NOMO-1 (cell line): ENCODE results near the gene CALD1.

Source experiments
- DNase-seq, 2 experiments: peaks; one replicate each; lab custom pipeline; 2025; ENCODE audit not compliant: unreplicated experiment in 2 of 2; lab: John Stamatoyannopoulos, UW

Gene CALD1

DNA sequence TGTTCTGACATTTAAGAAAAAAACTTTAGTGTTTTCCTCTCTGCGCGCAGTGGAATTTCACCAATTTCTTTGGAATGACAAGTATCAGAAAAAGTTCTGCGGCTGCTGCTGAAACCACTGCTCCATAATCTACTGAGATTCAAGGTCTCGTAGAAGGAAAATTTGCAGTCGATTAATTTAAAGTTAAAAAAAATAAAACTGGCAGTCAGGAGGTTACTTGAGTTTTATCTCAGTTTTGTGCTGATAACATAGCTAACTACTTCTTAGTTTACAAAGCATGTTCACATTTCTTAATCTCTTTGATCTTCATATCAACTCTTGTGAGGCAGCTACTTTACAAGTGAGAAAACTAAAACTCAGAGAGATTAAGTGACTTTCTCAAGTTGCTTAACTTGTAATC is 18.2 kb upstream of the CALD1 start:
- DNase-seq: no peak

DNA sequence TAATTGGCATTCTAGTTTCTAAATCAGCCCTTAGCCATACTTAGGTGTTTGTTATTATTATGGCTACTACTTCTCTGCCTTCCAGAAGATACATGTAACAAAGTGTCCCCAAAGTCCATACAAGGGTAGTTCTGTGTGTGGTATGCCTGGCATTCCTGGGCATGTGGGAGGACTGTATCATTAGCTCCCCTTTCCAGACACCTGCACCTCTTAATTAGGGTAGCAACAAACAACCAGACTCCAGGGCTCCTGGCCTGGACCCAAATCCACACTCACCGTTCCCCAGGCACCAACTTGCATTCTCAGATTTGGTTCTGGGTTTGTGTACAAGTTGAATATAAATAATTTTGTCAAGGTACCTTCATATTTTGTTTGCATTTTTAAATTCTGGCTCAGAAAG is 15.5 kb upstream of the CALD1 start:
- no peak for DNase-seq

DNA sequence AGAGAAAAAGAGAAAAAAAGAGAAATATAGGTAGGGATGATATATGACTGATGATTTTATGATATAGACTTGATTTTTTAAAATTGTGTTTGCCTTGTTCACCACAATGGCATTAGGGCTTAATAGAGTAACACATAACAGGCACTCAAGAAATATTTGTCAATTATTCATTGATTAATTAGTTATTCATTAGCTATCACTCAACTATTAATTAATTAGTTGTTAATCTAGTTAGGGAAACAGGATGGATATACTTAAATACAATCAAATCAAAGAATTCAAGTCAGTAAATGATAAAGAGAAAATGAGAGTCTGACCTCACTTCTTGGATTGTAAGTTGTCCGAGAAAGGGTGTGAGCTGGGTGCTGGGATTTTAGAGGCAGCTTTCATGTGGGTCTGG is 15.1 kb upstream of the CALD1 start:
- no peak for DNase-seq

DNA sequence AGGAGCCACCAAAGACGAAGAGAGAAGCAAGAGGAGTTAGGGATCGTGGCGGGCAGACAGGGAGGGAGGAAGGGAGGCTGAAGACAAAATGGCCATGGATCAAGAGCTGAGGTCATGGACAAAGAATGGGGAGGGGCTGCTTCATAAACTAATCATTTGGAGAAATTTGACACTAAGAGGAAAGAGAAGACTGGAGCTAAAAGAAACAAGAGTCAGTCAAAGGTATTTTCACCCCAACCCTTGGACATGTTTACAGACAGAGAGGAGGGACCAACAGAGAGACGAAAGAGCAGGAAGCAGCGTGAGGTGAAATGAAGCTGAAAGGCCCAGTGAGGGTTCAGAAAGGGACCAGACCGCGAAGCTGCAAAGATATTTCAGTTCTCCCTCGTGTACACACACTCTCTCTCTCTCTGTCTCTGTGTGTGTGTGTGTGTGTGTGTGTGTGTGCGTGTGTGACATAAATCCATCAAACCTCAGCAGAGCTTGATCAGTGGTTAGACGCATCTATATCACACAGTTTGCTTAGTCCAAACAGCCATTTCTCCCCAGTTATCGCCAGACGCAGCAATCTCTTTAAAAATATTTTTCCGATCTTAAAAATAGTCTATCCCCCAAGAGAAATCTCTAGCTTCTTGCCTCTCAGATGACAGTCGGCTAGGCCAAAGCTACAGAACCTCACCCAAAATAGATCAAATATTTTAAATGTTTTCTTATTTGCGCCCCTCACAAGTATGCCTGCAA is 12.5 kb upstream of the CALD1 start:
- DNase-seq: no peak

DNA sequence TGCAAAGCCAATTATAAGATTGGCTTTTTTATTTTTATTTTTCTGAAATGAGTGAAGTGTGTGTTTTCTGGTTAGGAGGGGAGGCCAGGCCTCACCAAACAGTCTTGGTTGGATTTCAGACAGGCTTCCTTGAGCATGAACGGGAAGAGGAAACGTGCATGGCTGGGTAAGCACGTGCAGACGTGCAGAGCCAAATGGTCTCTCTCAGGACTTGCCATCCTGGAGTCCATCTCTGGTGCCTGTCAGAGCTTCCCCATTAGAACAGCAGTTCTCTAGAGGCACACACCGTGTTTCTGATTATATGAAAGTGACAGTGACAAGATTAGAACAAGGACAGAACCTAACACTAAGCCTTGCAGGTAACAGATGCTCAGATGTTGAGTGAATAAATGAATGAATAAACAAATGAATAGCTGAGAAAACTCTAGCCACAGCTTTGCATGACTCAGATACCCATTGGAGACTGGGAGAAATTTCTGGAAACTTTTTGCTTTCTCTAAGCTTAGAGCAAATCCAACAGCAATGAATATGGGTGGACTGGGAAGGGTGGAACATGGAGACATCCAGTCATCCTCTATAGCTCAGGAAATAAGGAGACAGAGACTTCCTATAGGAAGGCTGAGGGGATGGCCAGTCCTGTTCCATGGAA is 11.8 kb upstream of the CALD1 start:
- no peak for DNase-seq

DNA sequence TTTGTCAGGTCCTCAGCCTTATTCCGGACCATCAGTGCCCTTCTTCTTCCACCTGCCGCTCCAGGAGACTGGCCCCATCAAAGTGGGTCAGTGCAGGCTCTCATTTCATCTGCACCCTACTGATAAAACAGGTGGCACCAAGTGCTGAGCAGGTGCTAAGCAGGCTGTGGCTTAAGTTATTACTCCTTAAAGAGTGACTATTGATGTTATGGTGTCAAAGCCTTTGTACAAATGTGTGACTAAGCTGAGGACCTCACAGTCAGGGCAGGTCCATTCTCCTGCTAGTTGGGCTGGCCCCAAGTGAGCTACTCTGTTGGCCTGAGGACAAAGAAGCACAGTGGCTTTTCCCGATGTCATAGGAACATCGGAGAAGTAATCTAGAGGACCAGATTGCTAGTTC is 11.2 kb upstream of the CALD1 start:
- no peak for DNase-seq

DNA sequence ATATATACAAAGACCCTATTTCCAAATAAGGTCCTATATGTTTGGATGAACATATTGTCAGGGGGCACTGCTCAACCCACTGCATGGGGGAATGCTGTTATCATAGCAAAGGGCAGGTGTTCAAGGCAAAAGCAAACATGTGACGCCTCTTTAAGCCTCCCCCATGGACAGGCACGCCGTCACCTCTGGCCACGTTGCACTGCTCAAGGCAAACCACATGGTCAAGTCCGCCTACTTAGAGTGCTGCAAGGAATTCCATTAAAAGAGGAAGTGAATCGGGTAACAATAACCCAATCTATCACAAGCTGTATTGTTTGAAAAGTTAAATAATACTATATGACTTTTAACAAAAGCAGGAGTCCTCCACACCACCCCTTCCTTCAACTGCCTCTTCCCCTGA is 8.8 kb upstream of the CALD1 start:
- DNase-seq: no peak

DNA sequence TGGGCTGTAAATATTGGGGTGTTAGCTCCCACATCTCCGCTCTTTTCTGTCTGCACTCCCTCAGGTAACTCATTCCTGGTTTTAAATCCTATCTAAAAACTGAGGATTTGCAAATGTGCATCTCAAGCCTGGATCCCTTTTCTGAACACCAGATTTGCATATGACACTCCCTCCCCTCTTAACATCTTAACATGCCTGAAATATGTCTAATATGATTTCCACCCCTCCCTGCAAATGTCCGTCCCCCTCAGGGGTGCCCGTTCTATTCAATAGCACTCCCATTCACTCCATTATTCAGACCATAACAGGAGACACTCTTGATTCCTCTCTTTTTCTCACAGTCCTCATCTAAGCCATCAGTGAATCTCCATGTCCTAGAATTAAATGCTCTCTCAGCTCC is 8.3 kb upstream of the CALD1 start:
- no peak for DNase-seq

DNA sequence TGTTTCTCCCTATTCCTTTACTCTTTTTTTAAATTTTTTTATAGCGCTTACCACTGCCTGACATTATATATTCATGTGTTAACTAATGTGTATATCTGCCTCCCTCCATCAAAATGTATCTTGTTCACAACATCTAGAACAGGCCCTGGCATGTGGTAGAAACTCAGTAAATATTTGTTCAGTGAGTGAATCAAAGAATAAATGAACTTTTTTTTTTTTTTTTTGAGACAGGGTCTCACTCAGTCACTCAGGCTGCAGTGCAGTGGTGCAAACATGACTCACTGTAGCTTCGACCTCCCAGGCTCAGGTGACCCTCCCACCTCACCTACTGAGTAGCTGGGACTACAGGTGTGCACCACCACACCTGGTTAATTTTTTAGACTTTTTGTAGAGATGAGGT is 7.5 kb upstream of the CALD1 start:
- DNase-seq: no peak

DNA sequence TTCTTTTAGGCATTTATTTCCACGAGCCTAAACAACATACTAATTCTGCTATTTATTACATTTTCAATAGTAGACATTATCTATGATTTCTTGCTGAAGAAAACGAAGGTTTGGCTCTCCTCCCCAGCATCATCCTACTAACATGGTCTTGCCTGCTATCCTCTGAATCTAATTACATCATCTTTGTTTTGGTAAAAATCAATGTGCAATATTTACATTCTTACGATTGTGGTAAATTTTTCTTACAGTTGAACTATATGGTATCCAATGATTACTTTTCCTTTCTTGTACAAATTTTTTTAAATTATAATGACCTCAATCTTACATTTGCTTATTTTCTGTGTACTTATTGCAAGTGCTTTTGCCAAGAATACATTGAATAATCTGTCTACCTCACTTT is 7.0 kb upstream of the CALD1 start:
- DNase-seq: no peak

DNA sequence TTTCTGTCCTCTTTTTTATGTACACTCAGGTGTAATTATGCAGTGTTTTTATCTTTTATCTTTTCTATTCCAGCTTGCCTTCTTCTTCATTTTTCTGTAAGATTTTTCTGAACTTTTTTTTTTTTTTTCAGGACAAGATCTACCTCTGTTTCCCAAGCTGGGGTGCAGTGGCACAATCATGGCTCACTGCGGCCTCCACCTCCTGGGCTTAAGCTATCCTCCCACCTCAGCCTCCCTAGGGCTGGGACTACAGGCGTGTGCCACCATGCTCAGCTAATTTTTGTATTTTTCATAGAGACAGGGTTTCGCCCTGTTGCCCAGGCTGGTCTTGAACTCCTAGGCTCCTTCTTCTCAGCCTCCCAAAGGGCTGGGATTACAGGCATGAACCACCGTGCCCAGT is 6.3 kb upstream of the CALD1 start:
- DNase-seq: no peak

DNA sequence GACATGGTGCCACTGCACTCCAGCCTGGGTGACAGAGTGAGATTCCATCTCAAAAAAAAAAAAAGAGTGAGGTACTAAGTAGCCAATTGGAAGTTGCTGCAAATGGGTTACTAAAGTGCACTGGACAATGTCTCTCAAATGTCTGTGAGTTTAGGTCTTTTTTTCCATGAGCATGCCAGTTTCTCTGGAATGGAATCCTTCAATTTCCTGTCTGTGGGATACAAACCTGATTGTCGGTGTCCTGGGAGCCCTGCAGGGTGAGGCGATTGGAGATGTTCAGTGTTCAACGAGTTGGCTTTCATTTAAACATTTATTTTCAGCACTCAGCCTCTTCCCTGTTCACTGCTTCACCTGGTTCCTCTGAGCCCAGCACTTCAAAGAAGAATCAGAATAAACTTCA is 5.3 kb upstream of the CALD1 start:
- no peak for DNase-seq

DNA sequence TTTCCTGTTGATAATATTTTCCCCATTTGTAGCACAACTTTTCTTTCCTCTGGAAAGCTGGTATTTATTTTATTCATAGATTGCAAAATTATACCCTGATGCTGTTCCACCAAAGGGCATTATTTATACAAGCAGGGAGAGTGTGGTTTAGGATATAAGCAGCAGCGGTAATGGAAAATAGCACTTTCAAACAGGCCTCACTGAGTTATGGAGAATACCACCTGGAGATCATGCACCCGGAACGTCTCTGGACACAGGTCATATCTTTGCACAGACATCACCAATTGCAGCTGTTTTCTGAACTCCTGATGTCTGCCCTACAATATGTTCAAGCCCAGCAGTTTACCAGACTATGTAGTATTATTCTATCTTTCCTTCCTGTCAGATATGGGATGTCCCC is 2.0 kb upstream of the CALD1 start:
- DNase-seq: no peak

DNA sequence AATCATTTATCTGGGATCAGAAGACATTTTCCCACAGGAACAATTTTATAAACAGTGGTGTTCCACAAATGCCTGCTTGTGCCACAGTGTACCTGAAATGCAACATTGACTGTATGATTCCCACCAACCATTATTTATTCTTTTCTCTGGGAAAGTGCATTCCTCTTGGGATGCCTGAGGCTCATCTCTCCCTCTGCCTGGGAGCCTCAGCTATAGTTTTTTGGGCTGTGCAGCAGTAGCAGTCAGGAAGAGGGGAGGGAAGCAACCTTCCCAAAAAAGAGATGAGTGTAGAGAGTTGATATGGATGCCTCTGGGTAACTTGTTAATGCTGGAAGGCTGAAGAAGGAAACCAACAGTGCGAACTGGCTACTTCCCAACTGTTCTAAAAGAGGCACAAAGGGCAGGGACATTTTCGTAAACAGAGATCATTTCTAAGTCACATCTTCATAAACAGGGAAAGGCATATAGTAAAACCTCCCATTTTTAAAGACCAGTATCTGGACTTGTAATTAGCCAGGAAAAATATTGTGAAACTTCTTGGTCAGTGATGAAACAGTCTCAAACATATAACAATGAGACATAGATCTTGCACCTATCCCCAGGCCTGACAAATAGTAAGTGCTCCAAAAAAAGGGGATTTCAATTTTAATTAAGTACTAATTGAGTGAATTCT is 1.4 kb upstream of the CALD1 start:
- DNase-seq: no peak

DNA sequence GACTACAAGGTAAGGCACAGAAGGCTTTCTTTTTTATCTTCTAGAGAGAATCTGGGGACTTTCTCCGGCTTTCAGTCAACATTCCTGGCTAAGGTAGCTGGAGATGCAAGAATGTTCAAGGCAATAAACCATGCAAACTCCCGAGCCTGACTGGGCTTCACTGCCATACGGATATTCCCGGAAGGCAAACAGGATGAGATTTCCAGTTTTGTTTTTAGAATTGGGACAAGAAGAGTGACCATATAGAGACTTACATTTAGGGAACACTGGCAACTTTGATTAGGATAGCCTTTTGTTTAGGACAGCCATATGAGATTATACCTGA is 269 bp downstream of the CALD1 start:
- no peak for DNase-seq

DNA sequence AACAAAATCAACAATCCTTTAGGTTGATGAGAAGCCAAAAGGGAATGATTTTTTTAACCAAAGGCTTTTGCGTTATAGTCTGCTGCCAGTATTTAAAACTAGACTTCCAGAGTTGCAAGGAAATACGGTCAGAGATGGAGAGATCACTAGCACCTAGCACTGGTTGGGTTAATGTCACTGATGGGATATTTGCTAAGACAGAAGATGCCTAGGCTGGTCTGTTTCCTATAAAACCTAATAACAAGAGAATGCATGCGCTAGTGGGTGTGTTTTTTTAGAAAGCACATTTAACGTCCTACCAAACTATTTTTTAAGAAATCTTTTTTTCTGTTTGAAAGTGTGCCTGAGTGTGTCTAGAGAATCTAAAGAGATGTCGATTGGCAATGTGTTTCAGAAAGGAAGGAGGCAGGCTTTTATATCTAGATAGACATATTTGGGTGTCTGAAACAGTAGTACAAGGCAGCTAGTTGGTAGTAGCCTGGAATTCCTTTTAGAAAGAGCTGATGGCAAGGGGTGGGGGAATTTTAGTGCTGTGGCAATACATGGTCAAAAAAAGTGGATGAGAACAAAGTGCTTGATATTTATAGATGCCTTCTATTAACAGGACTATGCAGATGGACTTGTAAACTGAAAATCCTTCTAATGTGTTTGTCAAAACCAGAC is 863 bp downstream of the CALD1 start:
- no peak for DNase-seq

DNA sequence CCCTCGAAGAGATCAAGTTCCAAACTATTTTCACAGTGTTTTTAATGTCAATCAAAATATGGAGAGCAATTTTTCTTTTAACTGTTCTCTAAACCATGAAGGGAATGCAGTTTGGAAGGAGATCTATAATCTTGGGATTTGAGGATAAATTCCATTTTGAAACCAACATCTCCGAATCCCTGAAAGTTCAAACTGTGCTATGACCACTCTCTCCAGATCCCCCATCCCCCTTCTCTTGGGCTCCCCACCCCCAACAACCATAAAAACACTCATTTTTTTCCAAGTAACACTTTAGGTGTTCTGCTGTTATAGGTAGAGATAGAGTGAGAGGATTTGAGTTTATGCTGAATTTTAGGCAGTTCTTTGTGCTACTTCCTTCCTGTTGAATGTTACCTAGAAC is 1.7 kb downstream of the CALD1 start:
- no peak for DNase-seq

DNA sequence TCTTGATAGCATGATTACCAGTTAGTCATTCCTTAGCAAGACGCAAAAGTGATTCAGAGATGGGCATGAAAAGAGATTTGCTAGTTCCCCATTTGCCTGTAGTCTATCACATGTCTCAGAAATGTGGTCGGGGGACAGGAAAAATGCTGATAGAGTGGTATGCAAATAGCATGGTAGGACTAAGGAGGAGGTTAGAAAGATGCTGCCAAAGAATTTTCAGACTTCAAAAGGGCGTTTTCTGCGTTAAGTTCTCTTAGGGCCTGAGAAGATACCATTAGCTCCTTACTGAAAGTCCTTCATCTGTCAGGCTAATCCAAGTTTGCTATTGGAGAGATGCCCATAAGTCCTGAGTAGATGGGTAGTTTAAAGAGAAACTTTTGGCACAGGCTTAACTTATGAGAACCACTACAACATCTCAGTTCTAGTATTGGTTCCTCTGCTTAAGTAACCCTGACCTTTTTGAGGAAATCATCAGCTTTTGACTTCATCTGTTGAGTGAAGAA is 2.7 kb downstream of the CALD1 start:
- no peak for DNase-seq

DNA sequence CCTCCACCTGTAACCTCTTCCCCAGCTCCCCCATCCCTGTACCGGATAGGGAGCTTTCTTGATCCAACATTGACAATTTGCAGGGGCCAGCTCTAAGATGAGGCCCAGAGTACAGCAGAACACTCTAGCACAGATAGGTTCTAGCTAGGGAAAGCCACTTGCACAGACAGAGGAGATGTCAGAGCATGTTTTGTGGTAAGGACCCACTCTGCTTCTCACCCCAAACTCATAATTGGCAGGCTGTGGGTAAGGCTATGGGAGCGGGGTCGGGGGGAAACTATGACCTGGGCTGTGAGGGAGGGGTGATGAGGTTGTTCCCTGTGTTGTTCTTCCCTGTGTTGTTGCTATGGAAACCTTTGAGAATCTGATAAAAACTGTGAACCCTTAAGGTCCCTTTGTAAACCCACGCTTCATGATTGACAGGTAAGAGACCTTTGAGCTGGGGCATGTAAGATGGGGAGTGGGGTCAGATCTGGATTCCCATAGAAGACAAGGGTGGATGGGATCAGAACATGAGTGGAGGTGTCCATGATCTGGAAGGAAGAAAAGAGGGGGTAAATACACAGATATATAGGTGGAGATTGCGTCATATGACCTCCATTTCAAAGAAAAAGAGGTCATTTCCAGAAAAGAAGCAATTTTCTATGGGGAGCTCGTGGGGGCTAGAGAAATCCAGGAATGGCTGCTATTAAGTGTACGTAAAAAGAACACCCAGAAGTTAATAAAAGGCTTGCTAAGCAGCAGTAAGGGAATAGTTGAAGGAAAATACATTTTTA is 4.0 kb downstream of the CALD1 start:
- DNase-seq: no peak

DNA sequence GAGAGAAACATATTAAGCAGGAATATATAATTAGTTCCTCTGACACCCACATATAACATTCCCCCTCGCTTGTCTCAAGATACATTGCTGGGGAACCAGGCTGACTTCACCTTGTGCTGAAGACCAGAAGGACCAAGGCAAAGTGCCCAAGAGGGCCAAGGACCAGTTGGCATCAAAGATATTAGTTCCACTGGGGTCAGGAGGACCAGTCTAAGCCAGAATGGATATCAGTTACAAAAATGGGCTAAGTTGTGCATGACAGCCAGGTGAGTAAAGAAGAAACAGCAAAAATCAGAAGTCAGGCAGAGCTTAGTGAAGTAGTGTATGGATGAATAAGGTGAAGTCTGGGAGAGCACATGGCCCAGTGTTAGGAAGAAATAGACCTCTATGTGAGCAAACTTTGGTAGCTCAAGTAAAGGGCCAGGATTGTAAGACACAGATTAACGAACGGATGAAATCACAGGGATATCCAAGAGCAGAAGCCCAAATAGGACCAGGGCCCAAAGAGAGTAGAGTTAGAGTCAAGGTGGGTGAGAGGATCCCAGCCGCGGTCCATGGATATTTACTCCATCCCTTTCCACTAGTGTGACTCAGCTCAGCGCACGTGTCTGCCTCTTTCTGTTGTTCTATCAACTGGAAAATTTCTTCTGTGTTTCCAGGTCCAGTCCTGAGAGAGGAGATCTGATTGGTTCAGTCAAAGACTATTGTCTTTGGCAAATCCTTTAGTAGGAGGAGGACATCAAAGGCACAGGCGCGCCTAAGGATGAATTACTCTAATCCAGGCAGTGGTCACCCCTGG is 5.0 kb downstream of the CALD1 start:
- DNase-seq: no peak
